SKM-1 treated with dmso at 0.1 percent for 144 hours (cell line): ENCODE measurements around the gene IQUB.
"Not testable (repeated sequence)": the region's sequence is repeated elsewhere in the genome, so short reads cannot be mapped to it uniquely, and the experiment has no call there.

Experiments used
- DNase-seq: peaks from one replicate; lab custom pipeline; 2025; ENCODE audit not compliant: unreplicated experiment; lab: John Stamatoyannopoulos, UW

IQUB gene

DNA sequence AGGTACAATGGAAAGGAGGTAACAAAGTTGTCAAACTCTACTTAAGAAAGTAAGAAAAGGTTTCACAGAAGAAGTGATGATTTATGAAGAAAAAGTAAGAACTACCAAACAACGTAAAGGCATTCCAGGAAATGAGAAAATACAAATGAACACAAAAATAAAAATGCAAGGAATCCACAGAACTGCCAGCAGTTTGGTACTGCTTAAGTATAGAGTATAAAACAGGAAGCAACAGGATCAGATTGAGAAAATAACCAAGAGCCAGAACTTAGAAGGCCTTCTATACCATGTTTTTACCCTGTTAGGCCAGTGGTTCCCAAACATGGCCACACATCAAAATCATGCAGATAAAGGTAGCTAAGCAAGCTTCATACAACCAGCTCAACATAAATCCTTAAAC, 14.0 kb upstream of the IQUB start:
- DNase-seq: no peak

DNA sequence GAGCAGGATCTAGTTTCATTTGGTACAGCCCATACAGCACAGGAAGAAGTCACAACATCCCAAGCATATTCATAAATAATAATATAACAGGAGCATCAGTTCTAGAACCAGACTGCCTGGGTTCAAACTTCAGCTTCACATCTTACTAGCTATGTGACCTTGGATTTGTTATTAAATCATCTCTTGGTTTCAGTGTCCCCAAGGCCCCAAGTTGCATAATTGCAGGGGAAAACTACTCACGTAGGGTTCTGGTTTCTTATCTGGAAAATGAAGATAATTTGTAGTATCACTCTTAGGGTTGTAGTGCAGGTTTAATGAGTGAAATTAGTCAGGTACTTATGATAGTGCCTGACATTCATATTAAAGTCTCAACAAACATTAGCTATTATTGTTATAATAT, 5.5 kb upstream of the IQUB start:
- DNase-seq: no peak

DNA sequence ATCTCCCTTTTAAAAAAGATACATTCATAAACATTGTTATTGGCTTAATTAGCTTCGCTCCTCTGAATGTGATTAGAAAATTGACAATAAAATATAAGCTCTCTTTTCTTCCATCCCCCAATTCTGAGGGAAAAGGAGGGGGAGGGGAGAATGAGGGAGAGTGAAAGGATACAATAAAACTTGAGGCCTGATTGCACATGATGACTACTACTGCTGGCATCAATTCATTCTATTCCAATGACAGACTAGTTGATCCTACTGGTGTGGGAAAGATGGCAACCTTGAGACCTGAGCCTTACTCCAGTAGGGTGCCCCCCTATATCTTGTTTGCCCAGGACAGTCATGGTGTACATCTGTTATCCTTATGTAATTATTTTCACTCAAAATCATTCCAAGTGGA, 4.5 kb upstream of the IQUB start:
- DNase-seq: no peak

DNA sequence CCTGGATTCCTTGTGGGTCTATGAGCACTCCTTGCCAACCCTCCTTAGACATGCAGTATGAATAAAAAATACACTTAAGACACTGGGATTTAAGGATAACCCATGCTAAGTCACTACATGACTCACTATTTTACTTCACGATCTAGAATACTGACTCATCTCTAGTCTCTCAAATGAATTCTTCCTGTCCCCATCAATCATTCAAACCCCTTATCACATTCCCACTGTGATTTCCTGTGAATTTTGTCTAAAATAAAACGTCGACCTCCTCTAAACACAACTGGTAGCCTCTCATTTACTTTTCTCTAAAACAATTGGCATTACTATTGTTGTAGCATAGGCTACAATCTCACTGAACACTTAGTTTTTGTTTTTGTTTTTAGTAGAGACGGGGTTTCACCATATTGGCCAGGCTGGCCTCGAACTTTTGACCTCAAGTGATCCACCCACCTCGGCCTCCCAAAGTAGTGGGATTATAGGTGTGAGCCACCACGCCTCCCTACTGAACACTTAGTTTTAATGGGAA, 3.9 kb upstream of the IQUB start:
- no peak for DNase-seq

DNA sequence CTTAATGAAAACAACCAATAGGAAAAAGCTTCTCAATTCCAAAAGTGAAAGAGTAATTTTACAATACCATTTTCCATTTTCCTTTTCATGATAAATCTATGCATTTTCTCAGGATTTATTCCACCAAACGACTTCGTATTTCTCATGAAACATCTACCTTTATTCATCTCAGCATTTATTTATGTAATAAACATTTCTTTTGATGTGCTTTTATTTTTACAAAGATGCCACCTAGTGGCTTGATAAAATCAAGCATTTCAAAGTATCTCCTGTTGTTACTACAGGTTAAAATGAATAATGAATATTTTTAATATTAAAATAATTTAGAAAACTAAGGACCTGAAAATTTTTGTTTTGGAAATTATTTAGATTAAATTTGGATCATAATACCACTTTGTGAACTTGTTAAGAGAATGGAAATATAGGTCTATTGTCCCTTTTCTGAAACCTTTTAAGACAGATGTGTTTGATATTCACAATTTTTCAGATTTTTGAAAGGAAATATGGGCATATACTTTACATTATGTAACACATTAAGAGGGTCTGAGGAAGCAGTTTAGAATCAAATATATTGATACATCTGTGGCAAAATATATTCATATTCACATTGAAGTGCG, 2.7 kb upstream of the IQUB start:
- no peak for DNase-seq

DNA sequence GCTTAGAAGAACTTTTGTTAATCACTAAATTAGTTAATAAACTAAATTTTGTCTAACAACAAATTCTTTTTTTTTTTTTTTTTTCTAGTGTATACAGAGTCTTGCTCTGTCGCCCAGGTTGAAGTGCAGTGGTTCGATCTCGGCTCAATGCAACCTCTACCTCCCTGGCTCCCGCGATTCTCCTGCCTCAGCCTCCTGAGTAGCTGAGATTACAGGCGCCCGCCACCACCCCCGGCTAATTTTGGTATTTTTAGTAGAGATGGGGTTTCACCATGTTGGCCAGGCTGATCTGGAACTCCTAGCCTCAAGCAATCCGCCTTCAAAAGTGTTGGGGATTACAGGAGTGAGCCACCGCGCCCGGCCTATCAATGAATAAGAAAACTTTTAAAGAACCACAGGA, 1.1 kb upstream of the IQUB start:
- no peak for DNase-seq

DNA sequence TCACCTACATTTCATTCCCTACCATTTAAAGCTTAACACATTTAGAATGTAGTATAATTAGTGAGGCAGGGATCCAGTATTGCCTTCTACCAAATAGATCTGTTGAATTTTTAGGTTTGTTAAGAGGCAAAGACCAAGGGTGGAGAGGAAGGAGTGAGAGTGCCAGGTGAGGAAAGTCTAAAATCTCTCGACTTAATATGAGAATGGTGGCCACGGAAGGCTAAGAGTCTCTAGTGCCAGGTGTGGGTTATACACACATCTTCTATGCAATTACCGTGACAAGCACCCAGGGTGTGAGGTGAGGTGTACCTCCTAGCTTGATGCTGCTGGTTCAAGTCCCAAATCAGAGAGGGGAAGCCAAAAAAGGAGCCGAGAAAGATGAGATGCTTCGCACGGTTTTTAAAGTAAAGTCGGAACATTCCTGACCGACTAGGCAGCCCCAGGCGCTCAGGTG, 439 bp downstream of the IQUB start:
- DNase-seq: no peak

DNA sequence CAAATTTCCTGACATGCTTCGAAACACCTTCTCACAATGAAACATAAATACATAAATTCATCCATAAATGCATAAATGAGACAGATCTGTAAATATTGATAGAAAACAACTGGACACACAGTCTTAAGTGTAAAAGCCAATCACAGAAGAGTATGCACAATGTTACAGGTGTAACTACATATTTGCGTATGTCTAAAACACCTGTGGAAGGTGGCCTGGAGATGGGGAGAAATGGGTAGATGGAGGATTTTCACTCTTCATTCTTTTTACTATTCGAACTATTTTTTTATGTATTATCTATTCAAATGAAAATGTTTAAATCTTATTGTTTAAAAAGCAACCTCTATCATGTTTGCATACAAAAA, 860 bp downstream of the IQUB start:
- DNase-seq: no peak

DNA sequence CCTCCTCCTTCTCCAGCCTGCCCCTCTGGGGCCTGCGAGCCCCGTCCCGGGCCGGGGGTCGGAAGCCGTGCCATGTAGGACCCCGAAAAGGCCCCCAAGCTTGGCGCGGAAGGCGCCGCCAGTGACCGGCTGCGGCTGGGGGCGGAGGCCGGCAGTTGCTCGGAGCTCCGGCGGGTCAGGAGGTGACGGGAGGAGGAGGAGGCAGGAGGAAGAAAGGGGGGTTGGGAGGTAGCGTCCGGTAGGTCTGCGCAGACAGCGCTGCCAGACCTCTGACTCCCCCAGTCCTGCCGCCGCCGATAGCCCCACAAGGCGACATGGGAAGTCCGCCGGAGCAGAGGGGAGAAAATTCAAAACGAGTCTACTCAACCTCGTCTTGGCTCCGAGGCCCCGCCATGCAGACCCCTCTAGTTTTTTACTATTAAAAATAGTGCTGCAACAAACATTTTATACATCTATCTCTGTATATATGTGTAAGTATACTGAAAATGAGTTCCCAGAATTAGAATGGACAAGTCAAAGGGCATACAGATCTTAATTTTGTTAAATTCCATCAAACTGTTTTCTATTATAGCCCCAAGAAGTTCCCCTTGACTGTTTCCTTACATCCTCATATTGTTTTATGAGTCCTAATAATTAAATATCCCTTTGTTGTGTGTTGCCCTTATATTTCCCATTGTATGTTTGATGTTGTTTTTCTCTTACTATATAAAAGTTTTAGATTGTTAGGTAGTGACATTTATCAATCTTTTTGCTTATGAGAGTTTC, 1.4 kb downstream of the IQUB start:
- DNase-seq: not testable (repeated sequence)

DNA sequence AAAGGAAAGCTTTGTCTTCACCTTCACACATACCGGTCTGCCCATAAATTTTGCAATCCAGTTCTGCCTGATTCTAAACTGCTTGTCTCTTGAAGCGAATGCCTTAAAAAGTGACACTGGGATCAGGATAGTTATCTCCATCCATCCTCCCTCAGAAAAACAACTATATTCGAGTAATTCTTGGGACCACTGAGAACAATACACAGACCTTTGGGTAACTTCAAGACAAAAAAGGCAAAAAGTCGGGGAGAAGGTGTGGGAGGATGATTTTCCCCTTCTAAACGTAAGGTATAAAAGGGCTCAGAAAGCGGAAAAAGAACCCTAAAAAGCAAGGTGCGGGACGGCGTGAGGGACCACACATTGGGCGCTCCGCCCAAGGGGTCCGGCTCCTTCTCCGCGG, 2.1 kb downstream of the IQUB start:
- DNase-seq: not testable (repeated sequence)

DNA sequence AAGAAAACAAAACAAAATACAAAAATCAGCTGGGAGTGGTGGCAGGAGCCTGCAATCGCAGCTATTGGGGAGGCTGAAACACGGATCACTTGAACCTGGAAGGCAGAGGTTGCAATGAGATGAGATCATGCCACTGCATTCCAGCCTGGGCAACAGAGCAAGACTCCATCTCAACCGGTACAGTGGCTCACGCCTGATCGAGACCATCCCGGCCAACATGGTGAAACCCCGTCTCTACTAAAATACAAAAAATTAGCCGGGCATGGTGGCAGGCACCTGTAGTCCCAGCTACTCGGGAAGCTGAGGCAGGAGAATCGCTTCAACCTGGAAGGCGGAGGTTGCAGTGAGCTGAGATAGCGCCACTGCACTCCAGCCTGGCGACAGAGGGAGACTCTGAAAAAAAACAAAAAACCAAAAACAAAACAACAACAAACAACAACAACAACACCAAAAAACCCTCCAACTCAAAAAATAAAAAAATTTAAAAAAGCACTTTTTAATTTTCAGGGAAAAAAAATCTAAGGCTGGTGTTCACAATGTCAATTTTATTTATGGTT, 4.3 kb downstream of the IQUB start:
- not testable (repeated sequence) for DNase-seq

DNA sequence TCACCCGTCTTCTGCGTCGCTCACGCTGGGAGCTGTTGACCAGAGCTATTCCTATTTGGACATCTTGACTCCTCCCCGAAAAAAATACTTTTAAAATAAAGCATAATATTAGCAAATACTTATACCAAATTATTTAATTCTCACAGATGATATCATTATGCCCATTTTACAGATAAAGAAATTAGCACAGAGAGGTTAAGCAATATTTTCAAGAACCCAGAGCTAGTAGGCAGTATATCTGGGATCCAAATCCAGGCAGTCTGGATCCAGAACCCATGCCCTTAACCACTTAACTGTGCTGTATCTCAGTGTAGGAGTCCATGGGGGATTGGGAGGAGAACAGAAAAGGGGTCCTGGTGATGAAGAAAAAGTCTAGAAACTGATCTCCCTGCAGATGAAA, 6.1 kb downstream of the IQUB start:
- no peak for DNase-seq

DNA sequence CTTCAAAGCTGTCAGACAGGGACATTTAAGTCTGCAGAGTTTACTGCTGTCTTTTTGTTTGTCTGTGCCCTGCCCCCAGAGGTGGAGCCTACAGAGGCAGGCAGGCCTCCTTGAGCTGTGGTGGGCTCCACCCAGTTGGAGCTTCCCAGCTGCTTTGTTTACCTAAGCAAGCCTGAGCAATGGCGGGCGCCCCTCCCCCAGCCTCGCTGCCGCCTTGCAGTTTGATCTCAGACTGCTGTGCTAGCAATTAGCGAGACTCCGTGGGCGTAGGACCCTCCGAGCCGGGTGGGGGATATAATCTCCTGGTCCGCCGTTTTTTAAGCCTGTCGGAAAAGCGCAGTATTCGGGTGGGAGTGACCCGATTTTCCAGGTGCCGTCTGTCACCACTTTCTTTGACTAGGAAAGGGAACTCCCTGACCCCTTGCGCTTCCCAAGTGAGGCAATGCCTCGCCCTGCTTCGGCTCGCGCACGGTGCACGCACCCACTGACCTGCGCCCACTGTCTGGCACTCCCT, 6.6 kb downstream of the IQUB start:
- not testable (repeated sequence) for DNase-seq

DNA sequence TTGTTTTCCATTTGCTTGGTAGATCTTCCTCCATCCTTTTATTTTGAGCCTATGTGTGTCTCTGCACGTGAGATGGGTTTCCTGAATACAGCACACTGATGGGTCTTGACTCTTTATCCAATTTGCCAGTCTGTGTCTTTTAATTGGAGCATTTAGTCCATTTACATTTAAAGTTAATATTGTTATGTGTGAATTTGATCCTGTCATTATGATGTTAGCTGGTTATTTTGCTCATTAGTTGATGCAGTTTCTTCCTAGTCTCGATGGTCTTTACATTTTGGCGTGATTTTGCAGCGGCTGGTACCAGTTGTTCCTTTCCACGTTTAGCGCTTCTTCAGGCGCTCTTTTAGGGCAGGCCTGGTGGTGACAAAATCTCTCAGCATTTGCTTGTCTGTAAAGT, 7.9 kb downstream of the IQUB start:
- DNase-seq: not testable (repeated sequence)

DNA sequence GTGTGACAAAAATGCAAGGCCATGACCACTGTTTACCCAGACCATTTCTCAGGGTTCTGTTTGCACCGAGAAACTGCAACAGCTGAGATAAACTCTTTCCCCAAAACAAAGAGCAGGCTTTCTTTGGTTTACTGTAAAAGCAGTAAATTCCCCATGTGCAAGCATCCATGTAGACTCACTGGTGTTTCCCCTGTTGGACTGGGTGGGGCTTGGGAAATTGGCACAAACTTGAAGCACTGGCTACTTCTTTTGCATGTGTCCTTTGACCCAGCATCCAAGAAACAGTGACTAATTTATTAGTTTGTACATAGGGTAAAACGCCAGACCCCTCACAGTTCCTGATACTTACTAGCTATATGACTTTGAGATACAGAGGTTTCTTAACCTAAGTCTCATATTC, 12.3 kb downstream of the IQUB start:
- no peak for DNase-seq

DNA sequence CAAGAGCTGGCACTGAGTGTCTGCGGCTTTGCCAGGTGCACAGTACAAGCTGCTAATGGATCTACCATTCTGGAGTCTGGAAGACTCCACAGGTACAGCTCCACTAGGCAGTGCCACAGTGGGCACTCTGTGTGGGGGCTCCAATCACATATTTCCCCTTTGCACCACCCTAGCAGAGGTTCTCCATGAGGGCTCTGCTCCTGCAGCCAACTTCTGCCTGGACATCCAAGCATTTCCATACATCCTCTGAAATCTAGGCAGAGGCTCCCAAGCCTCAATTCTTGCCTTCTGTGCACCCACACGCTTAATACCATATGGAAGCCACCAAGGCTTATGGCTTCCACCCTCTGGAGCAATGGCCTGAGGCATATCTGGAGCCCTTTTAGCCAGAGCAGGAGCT, 29.2 kb downstream of the IQUB start:
- no peak for DNase-seq

DNA sequence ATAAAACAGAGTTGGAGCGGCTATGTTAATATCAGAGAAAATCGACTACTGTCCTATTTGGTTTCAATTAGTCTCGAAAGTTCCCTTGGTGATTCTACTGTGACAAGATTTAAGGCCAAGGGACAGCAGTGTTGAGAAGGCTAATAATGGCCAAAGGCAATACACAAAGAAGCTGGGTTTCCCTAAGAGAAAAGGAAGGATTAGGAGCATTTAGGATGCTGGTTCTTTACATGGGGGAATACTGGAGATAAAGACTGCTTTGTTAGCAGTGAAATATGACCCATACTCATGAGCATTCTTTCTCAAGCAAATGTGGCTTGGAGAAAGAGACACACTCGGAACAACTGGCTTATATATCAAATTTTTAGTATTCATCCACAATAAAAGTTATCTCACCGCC, 32.2 kb downstream of the IQUB start:
- no peak for DNase-seq

DNA sequence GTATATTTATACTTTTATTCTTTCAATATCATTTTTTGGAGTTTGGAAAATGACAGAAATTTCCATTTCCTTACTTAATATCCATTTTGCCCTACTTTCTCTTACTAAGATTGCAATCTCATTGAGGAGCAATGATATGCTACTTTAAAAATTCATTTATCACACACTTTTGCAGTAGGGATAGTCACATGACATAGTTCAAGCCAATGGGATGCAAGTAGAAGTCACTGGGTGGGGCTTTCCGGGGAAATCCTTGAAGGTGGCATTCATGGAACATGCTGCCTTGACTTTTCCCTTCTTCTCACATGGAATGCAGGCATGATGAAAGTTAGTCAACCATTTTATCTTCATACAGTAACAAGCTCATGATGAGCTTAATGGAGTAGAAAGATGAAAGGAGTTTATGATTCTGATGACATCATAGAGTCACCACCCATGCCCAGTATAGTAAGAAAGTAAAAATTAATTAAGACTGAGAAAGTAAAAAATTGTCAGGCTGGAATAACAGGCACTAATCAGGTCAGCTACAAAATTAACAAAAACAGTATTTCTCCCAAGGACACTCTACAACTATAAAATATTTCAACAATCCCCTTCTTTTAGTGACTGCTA, 33.4 kb downstream of the IQUB start:
- DNase-seq: no peak

DNA sequence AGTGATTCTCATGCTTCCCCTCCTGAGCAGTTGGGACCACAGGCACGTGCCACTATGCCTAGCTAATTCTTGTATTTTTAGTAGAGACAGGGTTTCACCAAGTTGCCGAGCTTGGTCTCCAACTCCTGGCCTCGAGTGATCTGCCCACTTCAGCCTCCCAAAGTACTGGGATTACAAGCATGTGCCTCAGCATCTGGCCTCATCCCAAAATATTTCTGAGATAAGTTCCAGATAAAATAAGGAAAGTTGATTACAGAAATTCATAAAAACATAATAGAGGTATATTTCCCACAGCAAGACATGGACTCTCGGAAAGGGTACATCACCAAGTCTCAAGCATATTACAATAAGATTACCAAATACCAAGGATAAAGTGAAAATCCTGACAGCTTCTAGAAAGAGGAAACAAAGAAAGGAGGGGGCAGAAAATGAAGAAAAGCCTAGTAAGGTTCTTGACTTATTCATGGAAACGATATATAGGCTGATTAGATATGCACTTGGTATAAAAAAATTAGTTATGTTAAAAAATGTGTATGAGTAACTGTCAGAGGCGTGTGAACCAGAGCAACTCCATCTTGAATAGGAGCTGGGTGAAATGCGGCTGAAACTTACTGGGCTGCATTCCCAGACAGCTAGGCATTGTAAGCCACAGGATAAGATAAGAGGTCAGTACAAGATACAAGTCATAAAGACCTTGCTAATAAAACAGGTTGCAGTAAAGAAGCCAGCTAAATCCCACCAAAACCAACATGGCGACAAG, 35.0 kb downstream of the IQUB start:
- DNase-seq: no peak

DNA sequence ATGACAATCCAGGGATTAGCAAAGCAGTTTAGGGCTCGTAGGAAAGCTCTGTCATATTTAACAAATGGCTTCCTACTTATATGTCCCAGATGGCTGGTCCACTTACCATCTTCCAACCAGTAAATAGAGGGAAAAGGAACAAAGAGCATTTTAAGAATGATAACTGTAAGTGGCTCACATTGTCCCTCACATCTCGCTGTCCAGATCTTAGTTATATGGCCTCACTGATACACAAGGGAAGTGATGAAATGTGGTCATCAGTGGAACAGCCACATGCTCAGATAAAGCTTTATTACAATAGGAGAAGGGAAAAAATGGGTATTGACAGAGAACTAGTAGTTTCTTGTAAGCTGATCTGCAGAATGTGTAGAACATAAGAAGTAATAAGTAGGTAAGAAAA, 35.8 kb downstream of the IQUB start:
- DNase-seq: no peak

DNA sequence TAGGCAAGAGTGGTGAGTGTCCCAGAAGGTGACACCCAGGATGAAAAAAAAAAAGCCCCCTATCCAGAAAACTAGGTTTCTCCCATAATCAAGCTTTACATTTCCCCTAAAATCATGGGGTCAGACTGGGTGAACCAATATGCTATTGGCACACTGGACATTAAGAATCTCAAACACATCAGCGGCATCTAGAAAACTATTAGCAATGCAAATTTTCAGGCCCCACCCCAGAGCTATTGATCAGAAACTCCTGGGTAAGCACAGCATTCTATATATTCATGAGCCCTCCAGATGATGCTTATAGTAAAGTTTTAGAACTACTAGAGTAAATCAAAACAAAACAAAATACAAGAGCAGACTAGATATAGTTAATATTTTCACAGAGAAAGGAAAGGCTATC, 36.4 kb downstream of the IQUB start:
- no peak for DNase-seq
